CD1c-positive myeloid dendritic cell (primary cell): ENCODE data around the gene USP27X.
A peak's percentile ranks its signal among the peaks of the same experiment; 100 is the strongest.

Experiments used
- DNase-seq: peaks from one replicate; pipeline ENCODE4 v3.0.0-alpha.2; 2016; ENCODE audit errors: extremely low spot score

The USP27X gene

GRCh38 chrX:49878834-49879655 lies at the start of gene USP27X:
Gene USP27X (plus strand): TSS chrX:49879484. CDS start chrX:49880308, 824 bp downstream.
- DNase-seq: peak; percentile 70

- peak; percentile 3 for DNase-seq
Observed at GRCh38 chrX:49838374-49838773, 40.9 kb upstream of the USP27X start.

- peak; percentile 43 for DNase-seq
Observed at GRCh38 chrX:49840679-49841078, 38.6 kb upstream of the USP27X start.

GRCh38 chrX:49842621-49843020 lies 36.7 kb upstream of the USP27X start:
- no peak for DNase-seq

- no peak for DNase-seq
Observed at GRCh38 chrX:49844611-49845010, 34.7 kb upstream of the USP27X start.

GRCh38 chrX:49845701-49846403 lies 33.4 kb upstream of the USP27X start:
- DNase-seq: no peak

- DNase-seq: no peak
Observed at GRCh38 chrX:49846522-49846921, 32.8 kb upstream of the USP27X start.

- no peak for DNase-seq
Observed at GRCh38 chrX:49848275-49848674, 31.0 kb upstream of the USP27X start.

- peak; percentile 1 for DNase-seq
Observed at GRCh38 chrX:49850028-49850427, 29.3 kb upstream of the USP27X start.

GRCh38 chrX:49853661-49854060 lies 25.6 kb upstream of the USP27X start:
- DNase-seq: no peak

GRCh38 chrX:49856819-49857218 lies 22.5 kb upstream of the USP27X start:
- no peak for DNase-seq

GRCh38 chrX:49858341-49858740 lies 20.9 kb upstream of the USP27X start:
- DNase-seq: no peak

GRCh38 chrX:49859491-49859890 lies 19.8 kb upstream of the USP27X start:
- no peak for DNase-seq

- DNase-seq: no peak
Observed at GRCh38 chrX:49860867-49861535, 18.3 kb upstream of the USP27X start.

GRCh38 chrX:49862093-49862492 lies 17.2 kb upstream of the USP27X start:
- no peak for DNase-seq

- no peak for DNase-seq
Observed at GRCh38 chrX:49868739-49869138, 10.5 kb upstream of the USP27X start.

- DNase-seq: peak; percentile 22
Observed at GRCh38 chrX:49876750-49877149, 2.5 kb upstream of the USP27X start.

- peak; percentile 53 for DNase-seq
Observed at GRCh38 chrX:49877397-49878101, 1.7 kb upstream of the USP27X start.

GRCh38 chrX:49878128-49878833 lies 1.0 kb upstream of the USP27X start:
- no peak for DNase-seq

GRCh38 chrX:49879656-49880277 lies 483 bp downstream of the USP27X start:
- DNase-seq: no peak

- DNase-seq: no peak
Observed at GRCh38 chrX:49880668-49881067, 1.4 kb downstream of the USP27X start.
